Measurements from ENCODE around the gene DHX16.

GRCh38 chr6:30672445-30673253, at the start of gene DHX16:
- TF ChIP-seq CTCF (conservative IDR thresholded peaks at IDR 0.05; ENCODE audit: low read length) = peak; percentile 97
- TF ChIP-seq EZH2phosphoT487 (IDR thresholded peaks at IDR 0.05; ENCODE audit: borderline replicate concordance, low read depth, low read length) = no peak

All from OCI-LY7 (cell line).